ENCODE results near the gene PRKCQ.
"Not testable (repeated sequence)": the region's sequence is repeated elsewhere in the genome, so short reads cannot be mapped to it uniquely, and the experiment has no call there.

The PRKCQ gene

GRCh38 chr10:6401558-6402348 lies 178.3 kb downstream of the PRKCQ start:
- no peak for FAIRE-seq

- no peak for FAIRE-seq
These were observed 179.1 kb downstream of the PRKCQ start for GRCh38 chr10:6400821-6401465.

GRCh38 chr10:6400331-6400730 lies 179.7 kb downstream of the PRKCQ start:
- FAIRE-seq: no peak

- no peak for FAIRE-seq
These were observed 180.2 kb downstream of the PRKCQ start for GRCh38 chr10:6399879-6400278.

- FAIRE-seq: no peak
These were observed 180.8 kb downstream of the PRKCQ start for GRCh38 chr10:6399231-6399741.

- no peak for FAIRE-seq
These were observed 181.7 kb downstream of the PRKCQ start for GRCh38 chr10:6398399-6398798.

GRCh38 chr10:6396652-6397051 lies 183.4 kb downstream of the PRKCQ start:
- no peak for FAIRE-seq

- FAIRE-seq: no peak
These were observed 183.8 kb downstream of the PRKCQ start for GRCh38 chr10:6396226-6396625.

- FAIRE-seq: no peak
These were observed 184.5 kb downstream of the PRKCQ start for GRCh38 chr10:6395606-6396005.

- no peak for FAIRE-seq
These were observed 186.0 kb downstream of the PRKCQ start for GRCh38 chr10:6394084-6394483.

GRCh38 chr10:6393168-6393567 lies 186.9 kb downstream of the PRKCQ start:
- FAIRE-seq: no peak

GRCh38 chr10:6390213-6390845 lies 189.7 kb downstream of the PRKCQ start:
- no peak for FAIRE-seq

- FAIRE-seq: no peak
These were observed 191.7 kb downstream of the PRKCQ start for GRCh38 chr10:6388261-6388893.

GRCh38 chr10:6386960-6387359 lies 193.1 kb downstream of the PRKCQ start:
- FAIRE-seq: no peak

- no peak for FAIRE-seq
These were observed 193.7 kb downstream of the PRKCQ start for GRCh38 chr10:6386346-6386745.

GRCh38 chr10:6385665-6386064 lies 194.4 kb downstream of the PRKCQ start:
- FAIRE-seq: no peak

- FAIRE-seq: no peak
These were observed 195.2 kb downstream of the PRKCQ start for GRCh38 chr10:6384847-6385246.

GRCh38 chr10:6384031-6384430 lies 196.0 kb downstream of the PRKCQ start:
- no peak for FAIRE-seq

- FAIRE-seq: no peak
These were observed 196.8 kb downstream of the PRKCQ start for GRCh38 chr10:6383096-6383812.

- no peak for FAIRE-seq
These were observed 198.0 kb downstream of the PRKCQ start for GRCh38 chr10:6382081-6382480.

GRCh38 chr10:6380478-6380877 lies 199.6 kb downstream of the PRKCQ start:
- FAIRE-seq: not testable (repeated sequence)

- FAIRE-seq: no peak
These were observed 200.9 kb downstream of the PRKCQ start for GRCh38 chr10:6379015-6379776.
